MG63 (cell line): ENCODE data around the gene YWHAG. TPM values are rescaled to one million over a fixed set of nuclear protein-coding genes. Genes with fewer than 3 reads are reported as not detected.
"Not testable (repeated sequence)": the region's sequence is repeated elsewhere in the genome, so short reads cannot be mapped to it uniquely, and the experiment has no call there.

Experiments used
- DNase-seq: peaks from one replicate; pipeline ENCODE4 v3.0.0-alpha.2; 2020
- H3K27me3 ChIP-seq: fragments of 250-450 bp; sonication (Bioruptor Pico); 2 replicates; pipeline ENCODE4 v1.5.1; 2020; ENCODE audit warnings: mild to moderate bottlenecking, moderate library complexity
- H3K36me3 ChIP-seq: fragments of 250-450 bp; sonication (Bioruptor Pico); 2 replicates; pipeline ENCODE4 v1.5.1; 2020; ENCODE audit warnings: mild to moderate bottlenecking, moderate library complexity
- H3K4me3 ChIP-seq: fragments of 250-450 bp; sonication (Bioruptor Pico); 2 replicates; pipeline ENCODE4 v1.5.1; 2020; ENCODE audit warnings: mild to moderate bottlenecking, moderate library complexity
- H3K9me3 ChIP-seq: fragments of 250-450 bp; sonication (Bioruptor Pico); 2 replicates; pipeline ENCODE4 v1.5.1; 2020; ENCODE audit warnings: mild to moderate bottlenecking, moderate library complexity
- total RNA-seq: library from RNA; depleted of rRNA; stranded (reverse); fragments of >200 nt; shearing (Covaris generic); gene quantifications from 2 replicates; pipeline ENCODE4 v1.2.3, GENCODE V29; 2014; ENCODE audit warnings: low replicate concordance

YWHAG gene
- total RNA-seq, 1 experiment from 2014 or later, result 74.2 TPM

DNA sequence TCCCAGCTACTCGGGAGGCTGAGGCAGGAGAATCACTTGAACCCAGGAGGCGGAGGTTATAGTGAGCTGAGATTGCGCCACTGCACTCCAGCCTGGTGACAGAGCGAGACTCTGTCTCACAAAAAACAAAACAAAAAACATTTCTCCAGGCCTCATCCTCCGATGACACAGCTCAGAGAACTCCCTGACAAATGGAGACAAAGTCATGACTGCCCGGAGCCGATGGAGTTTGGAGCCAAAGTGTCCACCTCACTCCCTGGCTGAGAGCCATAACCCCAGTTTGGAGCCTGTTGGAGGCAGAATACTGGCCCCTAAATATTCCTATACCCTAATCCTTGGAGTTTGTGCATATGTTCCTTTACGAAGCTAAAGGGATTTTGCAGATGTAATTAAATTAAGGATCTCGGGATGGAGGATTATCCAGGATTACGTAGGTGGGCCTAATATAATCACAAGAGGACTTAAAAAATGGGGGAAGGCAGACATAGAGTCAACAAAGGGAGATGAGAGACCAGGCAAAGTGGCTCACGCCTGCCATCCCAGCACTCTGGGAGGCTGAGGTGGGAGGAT lies 28.0 kb upstream of the YWHAG start:
- Histone ChIP-seq H3K36me3 (no peaks in the 10 kb centered on the region), H3K9me3 (no peaks in the 10 kb centered on the region), H3K27me3 (no peaks in the 10 kb centered on the region), H3K4me3 (no peak overlapping the region)
- peak; percentile 72 for DNase-seq

DNA sequence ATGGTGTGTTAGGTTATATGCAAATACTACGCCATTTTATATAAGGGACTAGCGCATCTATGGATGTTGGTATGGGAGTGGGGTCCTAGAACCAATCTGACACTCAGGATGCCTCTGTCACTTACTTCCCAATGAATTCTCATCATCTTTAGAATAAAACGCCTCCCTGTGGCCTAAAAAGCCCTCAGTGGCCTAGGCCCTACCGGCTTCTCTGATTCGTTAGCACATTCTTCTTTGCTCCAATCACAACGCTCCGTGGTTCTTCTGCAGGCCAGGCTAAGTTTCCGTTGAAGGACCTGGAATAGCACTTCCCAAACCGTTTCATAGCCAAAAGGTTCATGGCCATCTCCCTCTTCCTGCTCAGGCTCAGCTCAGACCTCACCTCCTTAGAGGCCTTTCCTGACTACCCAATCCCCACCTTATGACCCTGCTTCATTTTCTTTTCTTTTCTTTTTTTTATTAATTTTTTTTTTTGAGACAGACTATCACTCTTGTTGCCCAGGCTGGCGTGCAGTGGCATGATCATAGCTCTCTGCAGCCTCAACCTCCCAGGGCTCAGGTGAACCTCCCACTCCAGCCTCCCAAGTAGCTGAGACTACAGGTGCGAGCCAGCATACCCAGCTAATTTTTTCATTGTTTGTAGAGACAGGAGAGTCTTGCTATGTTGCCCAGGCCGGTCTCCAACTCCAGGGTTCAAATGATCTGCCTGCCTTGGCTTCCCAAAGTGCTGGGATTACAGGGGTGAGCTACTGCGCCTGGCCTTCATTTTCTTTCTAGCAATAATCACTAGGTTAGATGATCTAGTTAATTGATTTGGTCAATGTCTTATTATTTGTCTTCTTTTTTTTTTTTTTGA lies 24.5 kb upstream of the YWHAG start:
- Histone ChIP-seq H3K36me3 (no peaks in the 10 kb centered on the region), H3K27me3 (no peaks in the 10 kb centered on the region), H3K9me3 (no peaks in the 10 kb centered on the region), H3K4me3 (no peak overlapping the region)
- no peak for DNase-seq

DNA sequence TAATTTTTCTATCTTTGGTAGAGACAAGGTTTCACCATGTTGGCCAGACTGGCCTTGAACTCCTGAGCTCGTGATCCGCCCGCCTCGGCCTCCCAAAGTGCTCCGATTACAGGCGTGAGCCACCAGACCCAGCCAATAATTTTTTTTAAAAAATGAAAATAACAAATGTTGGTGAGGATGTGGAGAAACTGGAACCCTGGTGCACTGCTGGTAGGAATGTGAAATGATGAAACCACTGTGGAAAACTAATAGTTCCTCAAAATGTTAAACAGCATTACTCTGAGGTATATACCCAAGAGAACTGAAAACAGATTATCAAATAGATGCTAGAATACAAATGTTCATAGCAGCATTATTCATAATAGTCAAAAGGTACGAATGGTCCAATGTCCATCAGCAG lies 23.0 kb upstream of the YWHAG start:
- Histone ChIP-seq H3K9me3 (no peaks in the 10 kb centered on the region), H3K4me3 (no peak overlapping the region), H3K27me3 (no peaks in the 10 kb centered on the region), H3K36me3 (no peaks in the 10 kb centered on the region)
- DNase-seq, result no peak

DNA sequence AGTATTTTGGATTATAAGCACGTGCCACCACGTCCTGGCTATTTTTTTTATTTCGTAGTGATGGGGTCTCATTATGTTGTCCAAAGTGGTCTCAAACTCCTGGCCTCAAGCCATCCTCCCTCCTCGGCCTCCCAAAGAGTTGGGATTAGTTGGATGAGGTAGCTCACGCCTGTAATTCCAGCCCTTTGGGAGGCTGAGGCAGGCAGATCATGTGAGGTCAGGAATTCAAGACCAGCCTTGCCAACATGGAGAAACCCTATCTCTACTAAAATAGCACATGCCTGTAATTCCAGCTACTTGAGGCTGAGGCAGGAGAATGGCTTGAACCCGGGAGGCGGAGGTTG lies 21.8 kb upstream of the YWHAG start:
- Histone ChIP-seq H3K4me3 (no peak overlapping the region), H3K27me3 (no peaks in the 10 kb centered on the region), H3K36me3 (no peaks in the 10 kb centered on the region), H3K9me3 (no peaks in the 10 kb centered on the region)
- DNase-seq, result no peak

DNA sequence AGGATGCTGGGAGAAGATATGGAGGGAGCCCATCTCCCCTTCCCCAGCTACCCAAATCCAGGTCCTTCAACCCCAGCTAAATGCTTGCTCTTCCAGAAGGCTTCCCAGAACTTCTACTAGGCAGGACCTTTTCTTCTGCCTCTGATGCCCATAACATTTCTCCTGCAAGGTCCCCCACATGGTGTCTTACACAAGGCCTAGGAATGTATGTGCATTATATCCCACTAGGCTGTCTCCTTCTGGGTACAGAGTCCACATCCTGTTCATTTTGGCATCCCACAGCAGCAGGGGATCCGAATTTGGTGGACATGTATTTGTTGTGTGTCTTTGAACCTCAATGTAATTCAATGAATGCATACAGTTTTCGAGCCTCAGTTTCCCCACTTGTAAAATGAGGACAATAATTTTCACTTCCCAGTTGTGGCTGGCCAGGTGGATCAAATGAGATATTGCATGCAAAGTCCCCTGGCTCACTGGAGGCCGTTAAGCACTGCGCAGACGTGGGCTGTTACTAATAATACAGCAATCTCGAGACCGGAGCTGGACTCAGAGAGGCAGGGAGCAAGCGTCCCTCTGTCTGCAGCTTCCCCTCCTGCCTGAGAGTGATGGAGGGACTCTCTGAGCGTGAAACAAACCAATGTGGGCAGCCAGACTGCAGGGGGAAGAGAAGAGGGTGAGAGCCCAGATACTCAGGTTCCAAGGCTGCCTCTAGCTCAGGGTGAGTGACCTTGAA lies 18.6 kb upstream of the YWHAG start:
- Histone ChIP-seq H3K27me3 (no peaks in the 10 kb centered on the region), H3K36me3 (no peaks in the 10 kb centered on the region), H3K4me3 (no peak overlapping the region), H3K9me3 (no peaks in the 10 kb centered on the region)
- no peak for DNase-seq

DNA sequence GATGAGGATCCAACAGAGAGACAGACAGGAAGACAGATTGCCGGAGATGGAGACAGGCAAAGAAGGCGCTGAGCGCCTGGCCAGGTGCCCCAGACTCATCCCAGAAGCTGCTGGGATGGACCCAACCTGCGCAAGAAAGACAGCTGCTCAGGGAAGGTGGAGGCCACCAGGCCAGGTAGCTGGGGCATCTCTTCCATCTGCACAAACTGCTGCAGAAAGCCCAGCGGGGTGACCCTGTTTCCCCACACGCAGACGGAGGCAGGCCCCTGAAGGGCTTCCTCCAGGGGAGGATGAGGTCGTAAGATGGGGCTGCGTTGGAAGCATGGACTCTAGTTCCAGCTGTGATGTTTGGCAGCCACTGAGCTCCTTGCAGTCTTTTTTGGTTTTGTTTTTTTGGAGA lies 16.5 kb upstream of the YWHAG start:
- no peaks in the 10 kb centered on the region for H3K9me3 ChIP-seq
- no peak for DNase-seq
- no peaks in the 10 kb centered on the region for H3K36me3 ChIP-seq
- H3K4me3 ChIP-seq, result no peak overlapping the region
- H3K27me3 ChIP-seq, result no peaks in the 10 kb centered on the region

DNA sequence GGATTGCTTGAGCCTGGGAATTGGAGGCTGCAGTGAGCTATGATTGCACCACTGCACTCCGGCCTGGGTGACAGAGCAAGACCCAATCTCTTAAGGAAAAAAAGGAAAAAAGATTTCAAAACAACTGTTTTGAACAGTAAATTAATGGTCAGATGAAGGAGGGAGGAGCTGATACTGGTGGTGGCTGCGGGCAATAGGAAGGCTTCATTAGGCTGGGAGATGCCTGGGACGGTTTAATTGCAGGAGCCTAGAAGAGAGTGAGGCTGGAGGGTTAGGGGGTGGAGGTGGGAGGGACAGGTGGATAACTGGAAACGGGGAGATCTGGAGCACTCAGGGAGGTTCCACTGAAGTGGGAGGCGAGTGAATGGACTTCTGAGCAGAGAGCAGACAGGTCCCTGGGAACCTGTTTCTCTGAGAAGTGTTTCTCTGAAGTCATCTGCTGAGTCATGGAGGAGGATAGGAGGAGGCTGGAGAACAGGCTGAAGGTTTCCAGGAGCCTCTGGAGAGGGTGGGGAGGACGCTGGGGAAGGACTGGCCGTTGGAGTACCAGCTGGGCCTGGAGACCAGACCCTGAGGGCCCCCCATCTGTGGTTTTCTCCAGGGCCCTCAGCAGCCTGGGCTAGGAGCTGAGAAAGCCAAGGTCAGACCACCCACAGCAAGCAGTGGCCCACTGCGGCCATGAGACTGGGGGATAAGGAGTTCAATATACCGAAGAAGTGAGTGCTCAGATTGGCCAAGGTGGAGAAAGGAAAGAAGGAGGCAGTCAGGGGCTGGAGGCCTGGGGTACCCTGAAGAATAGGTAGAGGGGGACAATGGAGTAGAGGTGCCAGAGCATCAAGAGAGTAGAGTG lies 14.4 kb upstream of the YWHAG start:
- no peaks in the 10 kb centered on the region for H3K36me3 ChIP-seq
- H3K9me3 ChIP-seq, result no peaks in the 10 kb centered on the region
- H3K27me3 ChIP-seq, result no peaks in the 10 kb centered on the region
- no peak overlapping the region for H3K4me3 ChIP-seq
- DNase-seq, result peak; percentile 65

DNA sequence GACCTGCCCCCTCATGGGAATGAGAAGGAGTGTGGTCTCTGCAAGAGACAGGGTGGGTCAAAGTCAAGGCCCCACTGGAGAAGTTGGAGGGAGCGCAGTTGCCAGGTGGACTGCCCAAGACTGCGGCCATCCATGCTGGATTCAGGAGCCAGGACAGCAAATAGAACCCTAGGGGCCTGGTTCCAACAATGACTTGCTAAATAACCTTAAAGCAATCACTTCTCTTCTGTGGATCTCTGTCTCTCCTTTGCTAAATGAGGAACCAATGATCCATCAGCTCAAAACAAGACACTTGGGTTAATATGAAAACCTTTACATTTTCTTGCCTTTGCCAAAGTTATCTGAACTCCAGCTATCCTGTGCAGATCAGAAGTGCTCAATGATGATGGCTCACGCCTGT lies 12.6 kb upstream of the YWHAG start:
- H3K9me3 ChIP-seq, result no peaks in the 10 kb centered on the region
- H3K36me3 ChIP-seq, result no peaks in the 10 kb centered on the region
- no peaks in the 10 kb centered on the region for H3K27me3 ChIP-seq
- H3K4me3 ChIP-seq, result no peak overlapping the region
- DNase-seq, result no peak

DNA sequence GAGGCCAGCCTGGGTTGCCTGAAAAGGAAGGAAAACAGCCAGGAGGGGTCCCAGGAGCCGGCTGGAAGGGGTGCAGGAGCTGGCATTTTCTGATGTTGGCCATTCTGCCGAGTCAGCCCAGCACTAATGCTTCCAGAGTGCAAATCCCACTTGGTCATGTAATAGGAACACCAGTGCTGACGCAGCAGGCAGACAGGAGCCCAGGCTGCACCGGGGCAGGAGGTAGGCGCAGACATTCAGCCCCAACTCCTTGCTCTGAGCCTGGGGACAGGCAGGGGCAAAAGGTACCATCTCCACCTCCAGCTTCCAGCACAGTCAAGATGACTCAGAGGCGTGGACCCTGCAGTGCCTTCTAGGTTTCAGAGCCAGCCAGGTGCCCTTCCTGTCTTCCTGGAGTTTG lies 10.2 kb upstream of the YWHAG start:
- Histone ChIP-seq H3K9me3 (no peaks in the 10 kb centered on the region), H3K36me3 (no peaks in the 10 kb centered on the region), H3K4me3 (no peak overlapping the region), H3K27me3 (no peaks in the 10 kb centered on the region)
- DNase-seq, result no peak

DNA sequence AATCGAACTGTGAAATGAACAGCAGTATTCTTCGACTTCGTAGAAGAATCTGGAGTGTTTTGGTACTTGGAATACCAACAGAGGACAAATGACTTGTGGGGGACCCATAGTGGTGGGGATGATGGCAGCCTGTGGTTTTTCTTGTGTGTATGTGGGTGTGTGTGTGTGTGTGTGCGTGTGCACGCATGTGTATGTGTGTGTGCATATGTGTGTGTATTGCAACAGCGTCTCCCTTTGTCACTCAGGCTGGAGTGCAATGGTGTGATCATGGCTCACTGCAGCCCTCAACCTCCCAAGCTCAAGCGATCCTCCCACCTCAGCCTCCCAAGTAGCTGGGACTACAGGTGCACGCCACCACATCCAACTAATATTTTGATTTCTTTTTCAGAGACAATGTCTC lies 9.4 kb upstream of the YWHAG start:
- H3K4me3 ChIP-seq, result no peak overlapping the region
- H3K36me3 ChIP-seq, result no peaks in the 10 kb centered on the region
- no peak for DNase-seq
- H3K27me3 ChIP-seq, result no peaks in the 10 kb centered on the region
- H3K9me3 ChIP-seq, result no peaks in the 10 kb centered on the region

DNA sequence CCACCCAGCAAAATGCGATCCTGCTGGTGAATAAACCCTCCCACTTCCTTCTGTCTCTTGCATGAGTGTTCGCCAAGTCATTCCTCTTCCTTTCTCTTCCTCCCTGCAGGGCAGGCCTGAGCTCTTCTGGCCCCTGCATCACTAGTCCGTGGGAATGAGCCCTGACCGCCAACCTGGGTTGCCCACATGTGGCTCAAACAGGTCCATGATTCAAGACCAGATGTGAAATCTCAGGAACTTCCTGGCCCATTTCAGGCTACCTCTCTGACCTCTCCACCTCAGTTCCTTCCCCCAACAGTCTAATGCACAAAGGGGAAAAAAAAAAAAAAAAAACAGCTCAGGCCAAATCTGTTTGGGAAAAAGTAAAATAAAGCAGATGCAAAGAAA lies 5.4 kb upstream of the YWHAG start:
- Histone ChIP-seq H3K4me3 (no peak overlapping the region), H3K36me3 (no peaks in the 10 kb centered on the region), H3K27me3 (no peaks in the 10 kb centered on the region), H3K9me3 (no peaks in the 10 kb centered on the region)
- peak; percentile 55 for DNase-seq

DNA sequence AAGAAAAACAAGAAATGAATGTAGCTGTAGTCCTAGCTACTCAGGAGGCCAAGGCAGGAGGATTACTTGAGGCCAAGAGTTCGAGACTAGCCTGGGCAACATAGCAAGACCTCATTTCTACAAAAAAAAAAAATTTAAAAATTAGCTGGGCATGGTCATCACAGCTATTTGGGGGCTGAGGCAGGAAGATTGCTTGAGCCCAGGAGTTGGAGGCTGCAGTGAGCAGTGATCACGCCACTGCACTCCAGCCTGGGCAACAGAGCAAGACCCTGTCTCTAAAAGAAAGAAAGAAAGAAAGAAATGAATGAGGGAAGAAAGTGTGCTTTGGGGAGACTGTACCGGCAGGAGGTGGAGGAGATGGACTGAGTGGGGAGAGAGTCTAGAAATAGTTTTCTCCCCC lies 5.0 kb upstream of the YWHAG start:
- not testable (repeated sequence) for H3K4me3 ChIP-seq, DNase-seq, H3K27me3 ChIP-seq, H3K36me3 ChIP-seq, H3K9me3 ChIP-seq

DNA sequence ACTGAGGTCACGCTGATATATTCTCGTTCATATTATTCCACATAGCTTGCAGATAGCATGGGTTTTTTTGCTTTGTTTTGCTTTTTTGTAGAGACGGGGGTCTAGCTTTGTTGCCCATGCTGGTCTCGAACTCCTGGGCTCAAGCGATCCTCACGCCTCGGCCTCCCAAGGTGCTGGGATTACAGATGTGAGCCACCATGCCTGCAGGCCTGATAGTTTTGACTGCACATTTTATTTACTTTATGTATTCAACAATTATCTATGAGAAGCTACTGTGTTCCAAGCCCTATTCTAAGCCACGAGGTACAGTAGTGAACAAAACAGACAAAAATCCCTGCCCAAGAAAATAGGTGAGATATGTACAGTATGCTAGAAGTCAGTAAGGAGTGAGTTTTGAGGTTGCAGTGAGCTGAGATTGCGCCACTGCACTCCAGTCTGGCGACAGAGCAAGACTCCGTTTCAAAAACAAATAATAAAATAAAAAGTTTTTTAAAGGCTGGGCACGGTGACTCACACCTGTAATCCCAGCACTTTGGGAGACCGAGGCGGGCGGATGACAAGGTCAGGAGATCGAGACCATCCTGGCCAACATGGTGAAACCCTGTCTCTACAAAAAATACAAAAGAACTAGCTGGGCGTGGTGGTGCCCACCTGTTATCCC lies 1.3 kb upstream of the YWHAG start:
- Histone ChIP-seq H3K9me3 (no peaks in the 10 kb centered on the region), H3K36me3 (peaks cover 26% of the 10 kb centered on the region), H3K27me3 (no peaks in the 10 kb centered on the region), H3K4me3 (no peak overlapping the region; the same call in 1 of the 2 replicates)
- no peak for DNase-seq

DNA sequence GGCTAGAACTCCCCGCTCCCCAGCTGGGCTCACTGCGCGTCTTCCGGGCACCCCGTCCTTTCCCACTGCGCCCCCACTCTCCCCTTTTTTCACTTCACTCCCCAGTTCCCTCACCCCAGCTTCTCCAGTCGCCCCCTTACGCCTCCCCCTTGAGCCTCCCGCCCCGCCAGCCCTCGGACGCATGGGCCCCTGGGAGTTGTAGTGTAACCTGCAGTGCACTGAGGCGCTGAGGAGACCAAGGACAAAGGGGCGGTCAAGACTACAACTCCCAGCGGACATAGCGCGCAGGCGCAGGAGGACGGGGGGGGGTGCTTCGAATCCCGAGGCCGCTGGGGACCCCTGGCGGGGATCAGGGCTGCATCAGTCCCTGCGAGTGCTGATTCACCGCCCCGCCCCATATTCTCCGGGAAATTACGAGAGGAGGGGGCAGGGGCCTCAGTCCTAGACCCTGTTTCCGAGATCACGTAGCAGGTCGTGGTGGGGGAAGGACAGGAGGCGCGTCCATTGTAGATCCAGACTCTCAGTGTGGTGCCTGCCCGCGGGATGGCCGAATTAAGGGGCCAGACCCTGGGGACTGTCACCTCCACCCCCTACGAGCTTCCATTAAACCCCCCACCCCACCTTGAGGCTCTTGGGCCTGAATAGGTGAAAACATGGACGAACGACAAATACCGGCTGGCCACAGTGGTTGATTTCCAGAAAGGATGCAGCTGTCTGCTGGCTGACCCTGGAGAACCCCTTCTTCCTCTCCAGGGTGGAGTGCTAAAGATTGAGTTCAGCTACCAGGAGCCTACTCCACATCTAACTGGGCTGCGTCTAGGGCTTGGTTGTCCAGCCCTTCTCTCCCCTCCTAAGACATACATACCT lies 553 bp upstream of the YWHAG start:
- H3K27me3 ChIP-seq, result no peaks in the 10 kb centered on the region
- no peaks in the 10 kb centered on the region for H3K9me3 ChIP-seq
- peak; percentile 96 for DNase-seq
- peak overlapping the region; percentile 96 for H3K4me3 ChIP-seq
- peaks cover 34% of the 10 kb centered on the region for H3K36me3 ChIP-seq

DNA sequence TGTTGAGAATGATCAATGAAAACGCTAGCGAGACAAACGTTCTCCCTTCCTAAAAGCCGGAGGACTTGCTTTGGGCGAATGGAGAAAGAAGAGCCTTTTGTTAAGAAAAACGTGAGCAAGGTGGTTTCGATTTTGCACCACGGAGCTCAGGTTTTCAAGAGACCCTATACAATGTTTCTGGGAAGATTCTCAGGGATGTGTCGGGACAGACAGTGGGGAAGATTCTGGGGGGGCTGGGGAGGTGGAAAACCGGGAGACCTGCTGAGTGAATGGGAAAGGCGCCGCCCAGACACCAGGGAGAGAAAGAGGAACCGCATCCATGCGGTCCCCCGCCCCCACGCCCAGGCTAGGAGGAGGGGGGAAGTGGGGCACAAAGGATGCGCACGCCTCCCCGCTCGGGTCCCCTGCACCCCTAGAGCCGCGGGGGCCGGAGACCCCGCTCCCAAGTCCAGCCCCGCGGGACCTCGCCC lies 745 bp downstream of the YWHAG start:
- H3K4me3 ChIP-seq, result peak overlapping the region; percentile 96
- peak; percentile 59 for DNase-seq
- H3K9me3 ChIP-seq, result no peaks in the 10 kb centered on the region
- H3K36me3 ChIP-seq, result peaks cover 44% of the 10 kb centered on the region
- no peaks in the 10 kb centered on the region for H3K27me3 ChIP-seq
